B cell (primary cell): ENCODE data around the gene MTRF1. TPM values are rescaled to one million over a fixed set of nuclear protein-coding genes. Genes with fewer than 3 reads are reported as not detected.

Source experiments
- ATAC-seq: fragments of 200-7000 bp; cut with Tn5 transposase; one replicate; pipeline ENCODE4 v1.10.0; 2021; ENCODE audit warnings: low read depth, mild to moderate bottlenecking, moderate number of reproducible peaks, moderate library complexity
- CTCF ChIA-PET: fragments of 350-600 bp; sonication (Branson Sonifier 250); formaldehyde crosslinking; loops from one replicate; lab custom pipeline; 2021; ENCODE audit warnings: antibody characterized with exemption, inconsistent platforms; lab: Charles Lee
- POLR2A ChIA-PET: fragments of 350-600 bp; sonication (Branson Sonifier 250); formaldehyde crosslinking; loops from one replicate; lab custom pipeline; 2021; ENCODE audit warnings: antibody characterized with exemption; lab: Charles Lee
- DNase-seq: peaks from one replicate; pipeline ENCODE4 v3.0.0; 2013
- H2AFZ ChIP-seq: 2 replicates; pipeline ENCODE4 v1.6.1; 2012; ENCODE audit warnings: mild to moderate bottlenecking, low read depth, low read length; ENCODE audit not compliant: insufficient read depth, poor library complexity, severe bottlenecking
- H3K27ac ChIP-seq, 2 donors: 1 replicate in 1 of 2; 2 replicates in 1 of 2; pipeline ENCODE4 v1.5.1; 2012 to 2013; ENCODE audit warnings: low read length in 2 of 2, mild to moderate bottlenecking in 2 of 2, moderate library complexity in 1 of 2
- H3K27me3 ChIP-seq, 4 experiments: fragments of 200-600 bp in 1 of 4; sonication (generic) in 1 of 4; replicated peaks in 1 of 4; 1 replicate in 2 of 4; 2 replicates in 2 of 4; pipeline versions ENCODE4 v1.6.1 to v1.7.0; 2013 to 2016; ENCODE audit warnings: low read length in 3 of 4, mild to moderate bottlenecking in 2 of 4, mixed read lengths in 1 of 4, moderate library complexity in 1 of 4; ENCODE audit not compliant: insufficient read depth in 4 of 4, control insufficient read depth in 3 of 4; ENCODE audit errors: control extremely low read depth in 1 of 4
- H3K36me3 ChIP-seq, 2 experiments: replicated peaks in 1 of 2; 1 replicate in 1 of 2; 2 replicates in 1 of 2; pipeline versions ENCODE4 v1.6.1 to v1.7.1; 2013; ENCODE audit warnings: low read length in 1 of 2; ENCODE audit not compliant: insufficient read depth in 2 of 2, control insufficient read depth in 1 of 2; ENCODE audit errors: control extremely low read depth in 1 of 2, extremely low read depth in 1 of 2
- H3K4me1 ChIP-seq, 2 donors: fragments of 200-600 bp in 1 of 2; sonication (generic) in 1 of 2; 1 replicate in 1 of 2; 2 replicates in 1 of 2; pipeline versions ENCODE4 v1.5.1 to v1.6.1; 2013 to 2017; ENCODE audit warnings: low read length in 2 of 2; ENCODE audit not compliant: control insufficient read depth in 2 of 2, insufficient read depth in 2 of 2
- H3K4me2 ChIP-seq: replicated peaks from 2 replicates; pipeline ENCODE3; 2012; ENCODE audit warnings: mild to moderate bottlenecking, low read depth, low read length; ENCODE audit not compliant: poor library complexity, severe bottlenecking
- H3K4me3 ChIP-seq, 5 experiments: fragments of 200-600 bp in 1 of 5; sonication (generic) in 1 of 5; 1 replicate in 3 of 5; 2 replicates in 2 of 5; pipeline versions ENCODE4 v1.5.1 to v1.7.0; 2011 to 2016; ENCODE audit warnings: low read length in 4 of 5, mild to moderate bottlenecking in 4 of 5, low read depth in 2 of 5, control low read depth in 1 of 5, moderate library complexity in 1 of 5; ENCODE audit not compliant: insufficient read depth in 1 of 5; ENCODE audit errors: control extremely low read depth in 1 of 5, extremely low read depth in 1 of 5
- H3K79me2 ChIP-seq: fragments of 200-600 bp; sonication (generic); one replicate; pipeline ENCODE4 v1.6.0; 2016; ENCODE audit warnings: low read length; ENCODE audit not compliant: control insufficient read depth, insufficient read depth
- H3K9ac ChIP-seq: fragments of 200-600 bp; sonication (generic); 2 replicates; pipeline ENCODE4 v1.6.1; 2017; ENCODE audit warnings: mild to moderate bottlenecking, low read length, moderate library complexity
- H3K9me3 ChIP-seq, 3 donors: one replicate each; pipeline versions ENCODE4 v1.6.1 to v1.7.1; 2013; ENCODE audit warnings: low read length in 2 of 3; ENCODE audit not compliant: control insufficient read depth in 2 of 3, insufficient read depth in 1 of 3; ENCODE audit errors: control extremely low read depth in 1 of 3
- H4K20me1 ChIP-seq: 2 replicates; pipeline ENCODE4 v1.6.0; 2012; ENCODE audit warnings: mild to moderate bottlenecking, low read length; ENCODE audit not compliant: insufficient read depth, control insufficient read depth, poor library complexity, severe bottlenecking
- H3K27ac Mint-ChIP-seq: one replicate; pipeline ENCODE4 v1.8.0; 2021; ENCODE audit warnings: mixed read lengths
- H3K27me3 Mint-ChIP-seq: one replicate; pipeline ENCODE4 v1.8.0; 2021; ENCODE audit warnings: mixed read lengths
- H3K4me1 Mint-ChIP-seq: one replicate; pipeline ENCODE4 v1.8.0; 2021; ENCODE audit warnings: mixed read lengths
- H3K4me3 Mint-ChIP-seq: one replicate; pipeline ENCODE4 v1.8.0; 2021; ENCODE audit warnings: mixed read lengths
- H3K9me3 Mint-ChIP-seq: one replicate; pipeline ENCODE4 v1.8.0; 2022; ENCODE audit warnings: mixed read lengths; ENCODE audit not compliant: insufficient read depth
- EZH2 ChIP-seq: IDR thresholded peaks from 2 replicates; pipeline ENCODE4 v1.6.1; 2012; ENCODE audit warnings: borderline replicate concordance, low read depth, mild to moderate bottlenecking, moderate library complexity, low read length; ENCODE audit not compliant: insufficient read depth, poor library complexity, severe bottlenecking
- WGBS: methylation state at CpG from one replicate; pipeline ENCODE4 v1.1.5; 2013; ENCODE audit warnings: missing lambda C conversion rate; ENCODE audit not compliant: insufficient coverage; 5-methylcytosine and 5-hydroxymethylcytosine counted together
- intact Hi-C: fragments of 100-400 bp; cut with micrococcal nuclease; formaldehyde crosslinking; loops from one replicate; pipeline ENCODE4 v1.10.0; 2022
- polyA plus RNA-seq: library from polyadenylated mRNA; depleted of rRNA; stranded (reverse); fragments of >200 nt; gene quantifications from 2 replicates; pipeline ENCODE4 v1.2.3, GENCODE V29; 2012
- total RNA-seq, 2 donors: library from RNA; stranded (reverse); fragments of 120-200 nt in 1 of 2; gene quantifications; 1 replicate in 1 of 2; 2 replicates in 1 of 2; pipeline versions ENCODE4 v1.2.3 to v1.2.4, GENCODE V29; 2013 to 2022
- TF ChIP-seq, protein P1 (sequence below): fragments of 200-600 bp; IDR thresholded peaks from one replicate; pipeline ENCODE4 v1.8.0; 2022; ENCODE audit warnings: antibody characterized with exemption, mild to moderate bottlenecking

The MTRF1 gene
- total and polyA plus RNA-seq, 2 donors (not counting 1 experiment from before 2014, with no cell fraction given), result 24.4 to 36.0 TPM

DNA sequence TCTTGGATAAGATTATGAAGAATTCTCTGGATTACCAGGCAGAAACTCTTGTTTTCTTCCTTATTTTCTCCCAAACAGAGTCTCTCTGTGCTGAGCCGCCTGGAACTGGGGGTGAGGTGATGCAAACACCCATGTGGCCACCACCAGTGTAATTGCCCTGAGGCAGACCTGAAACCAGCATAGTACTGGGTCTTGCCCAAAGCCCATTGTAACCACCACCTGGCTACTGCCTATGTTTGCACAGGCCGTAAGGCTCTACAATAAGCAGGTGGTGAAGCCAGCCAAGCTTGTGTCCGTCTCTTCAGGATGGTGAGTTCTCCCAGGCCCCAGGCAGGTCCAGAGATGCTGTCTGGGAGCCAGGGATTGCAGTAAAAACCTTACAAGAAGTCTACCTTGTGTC, 50.1 kb downstream of the MTRF1 start:
- H3K27ac Mint-ChIP-seq, result no peak overlapping the region

DNA sequence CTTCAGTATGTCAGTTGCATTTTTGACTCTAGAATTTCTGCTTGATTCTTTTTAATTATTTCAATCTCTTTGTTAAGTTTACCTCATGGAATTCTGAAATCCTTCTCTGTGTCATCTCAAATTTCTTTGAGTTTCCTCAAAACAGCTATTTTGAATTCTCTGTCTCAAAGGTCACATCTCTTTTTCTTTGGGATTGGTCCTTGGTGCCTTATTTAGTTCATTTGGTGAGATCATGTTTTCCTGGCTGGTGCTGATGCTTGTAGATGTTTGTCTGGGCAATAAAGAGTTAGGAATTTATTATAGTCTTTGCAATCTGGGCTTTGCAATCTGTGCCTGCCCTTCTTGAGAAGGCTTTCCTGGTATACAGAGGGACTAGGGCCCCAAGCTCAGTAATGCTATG, 50.5 kb downstream of the MTRF1 start:
- H3K9me3 ChIP-seq, result peaks cover 0 to 11% (median 2%) of the 10 kb centered on the region in 3 donors
- H3K27ac ChIP-seq, result no peak overlapping the region
- intact Hi-C loops, result no loop called here
- Mint-ChIP-seq H3K4me3 (no peak overlapping the region), H3K27me3 (no peaks in the 10 kb centered on the region), H3K4me1 (no peaks in the 10 kb centered on the region), H3K27ac (no peak overlapping the region), H3K9me3 (peaks cover 13% of the 10 kb centered on the region)
- no peaks in the 10 kb centered on the region for H4K20me1 ChIP-seq
- H2AFZ ChIP-seq, result no peak overlapping the region
- DNase-seq, result no peak
- ChIA-PET POLR2A (no interaction called here), CTCF (no interaction called here)
- H3K36me3 ChIP-seq, result no peaks in the 10 kb centered on the region
- H3K9ac ChIP-seq, result no peak overlapping the region
- H3K27me3 ChIP-seq, result no peaks in the 10 kb centered on the region
- H3K79me2 ChIP-seq, result no peaks in the 10 kb centered on the region
- TF ChIP-seq, protein P1, sequence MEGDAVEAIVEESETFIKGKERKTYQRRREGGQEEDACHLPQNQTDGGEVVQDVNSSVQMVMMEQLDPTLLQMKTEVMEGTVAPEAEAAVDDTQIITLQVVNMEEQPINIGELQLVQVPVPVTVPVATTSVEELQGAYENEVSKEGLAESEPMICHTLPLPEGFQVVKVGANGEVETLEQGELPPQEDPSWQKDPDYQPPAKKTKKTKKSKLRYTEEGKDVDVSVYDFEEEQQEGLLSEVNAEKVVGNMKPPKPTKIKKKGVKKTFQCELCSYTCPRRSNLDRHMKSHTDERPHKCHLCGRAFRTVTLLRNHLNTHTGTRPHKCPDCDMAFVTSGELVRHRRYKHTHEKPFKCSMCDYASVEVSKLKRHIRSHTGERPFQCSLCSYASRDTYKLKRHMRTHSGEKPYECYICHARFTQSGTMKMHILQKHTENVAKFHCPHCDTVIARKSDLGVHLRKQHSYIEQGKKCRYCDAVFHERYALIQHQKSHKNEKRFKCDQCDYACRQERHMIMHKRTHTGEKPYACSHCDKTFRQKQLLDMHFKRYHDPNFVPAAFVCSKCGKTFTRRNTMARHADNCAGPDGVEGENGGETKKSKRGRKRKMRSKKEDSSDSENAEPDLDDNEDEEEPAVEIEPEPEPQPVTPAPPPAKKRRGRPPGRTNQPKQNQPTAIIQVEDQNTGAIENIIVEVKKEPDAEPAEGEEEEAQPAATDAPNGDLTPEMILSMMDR, result no peak
- TF ChIP-seq EZH2, result no peak
- H3K4me2 ChIP-seq, result no peak overlapping the region
- H3K4me1 ChIP-seq, result no peaks in the 10 kb centered on the region
- H3K4me3 ChIP-seq, result no peak overlapping the region
- no peak for ATAC-seq

More for the DNA sequence above, 50.1 kb downstream of the MTRF1 start:
- POLR2A ChIA-PET, result no interaction called here
- Mint-ChIP-seq H3K9me3 (peaks cover 10% of the 10 kb centered on the region), H3K4me3 (no peak overlapping the region), H3K4me1 (no peaks in the 10 kb centered on the region), H3K27me3 (no peaks in the 10 kb centered on the region)
- Histone ChIP-seq H3K27me3 (no peaks in the 10 kb centered on the region), H3K79me2 (no peaks in the 10 kb centered on the region), H4K20me1 (no peaks in the 10 kb centered on the region), H3K4me3 (no peak overlapping the region), H3K27ac (no peak overlapping the region), H3K4me2 (no peak overlapping the region), H3K4me1 (no peaks in the 10 kb centered on the region), H2AFZ (no peak overlapping the region), H3K9ac (no peak overlapping the region), H3K36me3 (no peaks in the 10 kb centered on the region), H3K9me3 (peaks cover 0 to 11% (median 1%) of the 10 kb centered on the region in 3 donors)
- 100% methylated on average over 3 of the region's 3 CpGs for WGBS
- intact Hi-C loops, result no loop called here
- TF ChIP-seq EZH2, result no peak
- TF ChIP-seq, protein P1, result no peak
- ATAC-seq (no peak), DNase-seq (no peak)
- CTCF ChIA-PET, result interaction anchor here (0.6 kb wide), 1 partner anchor 205 kb away, joined by 6 read pairs; no protein-coding TSS in a partner anchor
